NT2/D1 (cell line): Measurements from ENCODE around the gene TGFBR3.
A peak's percentile ranks its signal among the peaks of the same experiment; 100 is the strongest.

Experiments used
- DNase-seq: peaks from one replicate; pipeline ENCODE4 v3.0.0-alpha.2; 2011; ENCODE audit warnings: low read depth, low spot score
- H3K27me3 ChIP-seq: 2 replicates; pipeline ENCODE4 v1.6.0; 2011; ENCODE audit warnings: mild to moderate bottlenecking; ENCODE audit not compliant: insufficient read length, insufficient read depth
- H3K36me3 ChIP-seq: 2 replicates; pipeline ENCODE4 v1.6.1; 2011; ENCODE audit warnings: mild to moderate bottlenecking, low read length, mixed read lengths; ENCODE audit not compliant: insufficient read depth, insufficient read length
- H3K4me1 ChIP-seq: 2 replicates; pipeline ENCODE4 v1.5.1; 2011; ENCODE audit not compliant: insufficient read depth, insufficient read length
- H3K4me3 ChIP-seq: 2 replicates; pipeline ENCODE4 v1.5.1; 2011; ENCODE audit warnings: low read depth; ENCODE audit not compliant: insufficient read length
- H3K9ac ChIP-seq: 2 replicates; pipeline ENCODE4 v1.6.0; 2011; ENCODE audit warnings: low read depth; ENCODE audit not compliant: insufficient read length
- H3K9me3 ChIP-seq: 2 replicates; pipeline ENCODE4 v1.5.1; 2011; ENCODE audit warnings: mild to moderate bottlenecking, low read length; ENCODE audit not compliant: insufficient read depth
- SUZ12 ChIP-seq: IDR thresholded peaks from 2 replicates; pipeline ENCODE4 v1.6.1; 2011; ENCODE audit not compliant: insufficient read length, insufficient read depth; ENCODE audit errors: extremely low read depth
- YY1 ChIP-seq: IDR thresholded peaks from 2 replicates; pipeline ENCODE4 v1.6.1; 2011; ENCODE audit not compliant: insufficient read length, insufficient read depth
- ZNF274 ChIP-seq: IDR thresholded peaks from 2 replicates; pipeline ENCODE4 v1.6.1; 2011; ENCODE audit warnings: mild to moderate bottlenecking, low read depth, low read length

TGFBR3 gene

DNA sequence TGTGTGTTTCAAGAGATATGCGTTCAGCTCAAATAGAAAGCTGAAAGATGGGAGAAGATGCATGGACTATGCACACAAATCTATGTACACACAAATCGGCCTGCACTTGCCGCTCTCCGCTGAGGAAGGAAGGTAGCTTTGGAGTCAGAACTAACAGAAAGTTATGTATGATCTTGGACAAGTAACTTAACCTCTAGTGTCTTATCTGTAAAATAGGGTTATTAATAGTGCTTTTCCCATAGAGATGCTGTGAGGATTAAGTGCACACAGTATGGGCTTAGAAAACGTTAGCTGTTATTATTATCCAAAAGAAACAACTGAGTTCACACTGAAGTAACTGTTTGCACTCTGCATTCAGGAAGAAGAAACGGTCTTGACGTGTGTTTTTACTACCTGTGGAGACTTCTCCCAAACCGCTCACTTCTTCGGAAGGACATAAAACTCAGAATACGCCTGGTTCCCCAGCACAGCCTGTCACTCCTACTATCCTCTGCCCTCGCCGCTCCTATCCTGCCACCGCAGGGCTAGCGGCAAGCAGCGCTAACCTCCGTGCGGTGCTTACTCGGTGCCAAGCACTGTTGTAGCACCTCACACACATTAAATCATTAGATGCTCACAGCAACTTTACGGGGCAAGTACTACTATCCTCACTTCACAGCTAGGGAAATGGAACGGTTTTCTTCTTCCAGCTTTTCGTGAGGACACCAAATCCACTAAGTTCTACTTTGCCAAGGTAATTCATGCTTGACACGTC is 1.3 kb downstream of the TGFBR3 start:
- no peak for DNase-seq
- Histone ChIP-seq H3K9me3 (no peaks in the 10 kb centered on the region), H3K4me1 (peaks cover 2% of the 10 kb centered on the region), H3K9ac (peak overlapping the region; percentile 92), H3K27me3 (peaks cover 42% of the 10 kb centered on the region), H3K4me3 (peak overlapping the region; percentile 94), H3K36me3 (no peaks in the 10 kb centered on the region)
- TF ChIP-seq YY1 (no peak), SUZ12 (no peak), ZNF274 (no peak)

DNA sequence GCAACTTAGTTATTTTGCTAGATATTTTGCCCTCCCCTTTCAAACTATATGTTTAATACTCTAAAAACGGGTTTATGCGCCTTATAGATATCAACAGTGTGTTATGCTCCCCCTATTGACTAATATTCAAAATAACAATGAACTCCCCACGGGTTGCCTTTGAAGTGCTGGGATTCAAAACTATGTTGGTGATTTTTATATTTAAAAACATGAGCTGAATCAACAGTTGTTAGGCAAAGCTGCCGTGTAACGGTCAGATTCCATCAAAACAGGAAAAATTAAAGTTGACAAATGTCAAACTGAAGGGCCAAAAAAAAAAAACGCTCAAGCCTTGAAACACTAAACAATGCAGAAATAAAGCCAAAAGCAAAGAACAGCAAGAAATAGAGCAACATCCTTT is 2.5 kb downstream of the TGFBR3 start:
- H3K4me3 ChIP-seq, result no peak overlapping the region
- no peak overlapping the region for H3K9ac ChIP-seq
- peaks cover 2% of the 10 kb centered on the region for H3K4me1 ChIP-seq
- H3K36me3 ChIP-seq, result no peaks in the 10 kb centered on the region
- H3K27me3 ChIP-seq, result peaks cover 42% of the 10 kb centered on the region
- no peaks in the 10 kb centered on the region for H3K9me3 ChIP-seq
- no peak for DNase-seq
- TF ChIP-seq ZNF274 (no peak), YY1 (no peak), SUZ12 (no peak)

DNA sequence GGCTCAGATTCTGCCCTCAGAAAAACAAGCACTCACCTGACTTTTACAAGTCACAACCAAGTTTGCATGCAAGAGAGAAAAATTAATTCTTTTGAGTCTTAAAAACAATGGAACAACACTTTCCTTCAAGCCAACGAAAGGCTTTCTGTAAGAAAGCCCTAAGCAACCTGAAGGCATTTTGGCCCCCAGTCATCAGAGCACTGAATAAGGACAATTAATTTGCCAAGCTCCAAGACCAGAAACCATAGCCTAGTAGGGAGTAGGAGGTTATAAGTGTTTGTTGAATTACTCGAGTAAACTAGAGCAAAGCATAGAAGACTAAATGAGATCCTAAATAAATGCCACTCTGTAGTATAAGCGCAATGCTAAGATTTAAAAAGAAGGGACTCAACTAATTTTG is 4.7 kb downstream of the TGFBR3 start:
- Histone ChIP-seq H3K4me1 (no peaks in the 10 kb centered on the region), H3K9me3 (no peaks in the 10 kb centered on the region), H3K36me3 (no peaks in the 10 kb centered on the region), H3K9ac (no peak overlapping the region), H3K4me3 (no peak overlapping the region), H3K27me3 (peaks cover 25% of the 10 kb centered on the region)
- no peak for DNase-seq
- no peak for TF ChIP-seq SUZ12
- no peak for TF ChIP-seq ZNF274
- no peak for TF ChIP-seq YY1

DNA sequence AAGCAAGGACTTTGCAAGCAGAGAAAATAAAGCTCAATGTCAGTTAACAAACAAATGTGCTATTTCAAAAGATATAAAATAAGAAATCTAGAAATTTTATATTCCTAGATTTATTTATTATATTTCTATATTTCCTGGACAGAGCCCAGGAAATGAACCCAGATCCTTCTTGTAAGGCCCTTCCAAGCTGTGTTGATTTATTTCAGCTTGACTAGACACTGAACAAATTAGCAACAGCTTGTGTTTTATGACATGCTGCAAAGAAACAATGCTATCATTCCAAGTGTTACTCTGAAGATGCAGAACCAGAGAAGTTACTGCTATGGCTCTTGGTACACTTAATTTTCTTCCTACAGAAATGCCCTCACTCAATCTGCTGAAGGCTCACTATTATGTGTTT is 6.2 kb downstream of the TGFBR3 start:
- no peaks in the 10 kb centered on the region for H3K36me3 ChIP-seq
- no peaks in the 10 kb centered on the region for H3K4me1 ChIP-seq
- no peak for DNase-seq
- peaks cover 13% of the 10 kb centered on the region for H3K27me3 ChIP-seq
- no peak overlapping the region for H3K4me3 ChIP-seq
- TF ChIP-seq ZNF274, result no peak
- no peak overlapping the region for H3K9ac ChIP-seq
- H3K9me3 ChIP-seq, result no peaks in the 10 kb centered on the region

DNA sequence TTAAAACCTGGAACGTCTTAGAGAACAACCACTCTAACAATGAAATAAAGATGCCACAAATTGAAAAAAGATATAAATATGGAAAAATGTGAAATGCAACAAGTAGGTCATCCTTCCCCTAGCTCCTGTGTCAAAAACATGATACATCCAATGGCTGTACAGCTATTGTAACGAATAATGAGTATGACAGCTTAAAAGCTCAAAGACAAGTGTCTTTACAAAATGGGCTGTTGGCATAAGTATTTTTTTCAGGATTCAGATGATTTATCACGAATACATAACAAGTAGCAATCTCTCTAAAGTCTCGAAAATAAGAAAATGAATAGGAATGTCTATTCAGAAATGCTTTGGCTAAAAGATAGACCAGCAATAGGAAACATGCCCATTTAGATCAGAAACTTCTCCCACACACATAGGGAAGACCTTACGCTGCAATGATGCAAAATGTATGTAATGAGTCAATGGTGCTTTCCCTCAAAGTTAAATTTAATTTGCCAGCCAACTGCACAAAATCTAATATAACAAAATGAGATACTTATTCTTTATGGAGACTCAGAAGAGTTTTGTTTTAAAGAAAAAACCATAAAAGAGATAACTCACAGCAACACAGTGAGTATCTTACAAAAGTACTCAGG is 8.3 kb downstream of the TGFBR3 start:
- no peaks in the 10 kb centered on the region for H3K4me1 ChIP-seq
- no peak overlapping the region for H3K9ac ChIP-seq
- TF ChIP-seq SUZ12 (no peak), ZNF274 (no peak), YY1 (no peak)
- H3K27me3 ChIP-seq, result no peaks in the 10 kb centered on the region
- H3K9me3 ChIP-seq, result no peaks in the 10 kb centered on the region
- no peaks in the 10 kb centered on the region for H3K36me3 ChIP-seq
- DNase-seq, result no peak
- H3K4me3 ChIP-seq, result no peak overlapping the region

DNA sequence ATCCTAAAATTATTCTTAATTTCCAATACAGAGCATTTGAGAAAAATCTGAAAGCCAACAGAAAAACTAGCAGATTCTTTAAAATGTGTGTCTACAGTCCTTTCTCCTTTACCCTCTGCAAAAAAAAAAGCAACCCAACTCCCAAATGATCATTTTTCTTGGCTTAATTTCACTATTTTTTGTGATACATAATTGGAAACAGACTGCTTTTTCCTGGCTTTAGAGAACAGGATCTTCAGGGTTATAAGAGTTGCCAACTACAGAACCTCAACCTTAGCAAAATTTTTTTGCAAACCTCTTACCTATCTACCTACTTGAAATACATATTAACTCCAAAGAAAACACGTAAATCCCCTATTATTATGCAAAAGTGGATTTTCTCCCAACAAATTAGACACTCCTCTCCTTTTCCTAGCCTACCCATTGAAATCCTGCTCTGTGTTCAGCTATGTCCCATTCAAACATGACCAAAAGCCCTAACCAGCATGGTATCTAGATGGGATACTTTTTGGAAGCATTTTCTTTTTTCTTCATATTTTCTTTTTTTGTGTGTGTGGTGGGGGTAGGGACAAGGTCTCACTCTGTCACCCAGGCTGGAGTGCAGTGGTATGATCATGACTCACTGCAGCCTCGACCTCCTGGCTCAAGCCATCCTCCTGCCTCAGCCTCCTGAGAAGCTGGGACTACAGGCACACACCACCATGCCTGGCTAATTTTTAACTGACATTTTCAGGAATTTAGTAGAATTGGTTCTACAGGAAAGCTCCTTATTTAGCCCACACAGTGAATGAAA is 9.0 kb downstream of the TGFBR3 start:
- Histone ChIP-seq H3K4me3 (no peak overlapping the region), H3K27me3 (no peaks in the 10 kb centered on the region), H3K4me1 (no peaks in the 10 kb centered on the region), H3K9me3 (no peaks in the 10 kb centered on the region), H3K9ac (no peak overlapping the region), H3K36me3 (no peaks in the 10 kb centered on the region)
- TF ChIP-seq SUZ12, result no peak
- TF ChIP-seq ZNF274, result no peak
- no peak for TF ChIP-seq YY1
- no peak for DNase-seq

DNA sequence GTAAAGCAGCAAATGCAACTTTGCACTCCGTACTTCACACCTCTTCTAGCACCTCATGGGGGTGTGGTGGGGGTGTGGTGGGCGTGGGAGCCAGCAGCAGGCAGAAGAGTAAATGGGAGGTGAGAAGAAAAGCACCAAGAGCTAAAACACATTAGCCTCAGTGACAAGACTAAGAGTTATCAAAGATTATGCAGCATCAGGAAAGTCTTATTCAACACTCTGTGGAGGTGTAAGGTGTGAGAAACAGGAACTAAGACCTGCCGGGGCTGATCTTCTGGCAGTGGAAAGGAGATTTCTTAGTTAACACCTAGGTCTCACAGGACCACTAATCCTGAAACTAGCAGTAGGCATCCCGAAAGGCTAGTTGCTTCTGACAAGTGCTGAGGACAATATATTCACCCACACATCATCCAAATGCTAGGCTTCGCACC is 9.9 kb downstream of the TGFBR3 start:
- Histone ChIP-seq H3K27me3 (no peaks in the 10 kb centered on the region), H3K9ac (no peak overlapping the region), H3K9me3 (no peaks in the 10 kb centered on the region), H3K36me3 (no peaks in the 10 kb centered on the region), H3K4me1 (no peaks in the 10 kb centered on the region), H3K4me3 (no peak overlapping the region)
- no peak for DNase-seq
- TF ChIP-seq ZNF274, result no peak
- TF ChIP-seq SUZ12, result no peak
- TF ChIP-seq YY1, result no peak
